IMR-90 (cell line): ENCODE results near the gene TRMT10A. TPM values are rescaled to one million over a fixed set of nuclear protein-coding genes. Genes with fewer than 3 reads are reported as not detected.

Experiments
- ATAC-seq: fragments of 200-7000 bp; cut with Tn5 transposase; 2 replicates; pipeline ENCODE4 v1.9.1; 2020; ENCODE audit warnings: low read depth, mild to moderate bottlenecking, moderate library complexity
- BruUV-seq: library from RNA; stranded (reverse); fragments of 400-500 nt; replicated peaks from 2 replicates; lab custom pipeline; 2021; lab: Mats Ljungman, UMichigan
- CTCF ChIA-PET: fragments of 300-600 bp; formaldehyde crosslinking; extraction: SDS; loops from one replicate; lab custom pipeline; 2021; ENCODE audit warnings: antibody characterized with exemption; lab: Yijun Ruan, JAX
- POLR2A ChIA-PET: fragments of 300-600 bp; sonication (Branson Sonifier 250); formaldehyde crosslinking; loops from one replicate; lab custom pipeline; 2022; ENCODE audit warnings: antibody characterized with exemption; ENCODE audit not compliant: unreplicated experiment; lab: Charles Lee
- DNase-seq: peaks from one replicate; pipeline ENCODE4 v3.0.0; 2013
- H2AFZ ChIP-seq: replicated peaks from 2 replicates; pipeline ENCODE3; 2013; ENCODE audit warnings: low read length, mild to moderate bottlenecking; ENCODE audit not compliant: poor library complexity
- H2AK5ac ChIP-seq: 2 replicates; pipeline ENCODE4 v1.6.1; 2013; ENCODE audit warnings: low read depth, low read length, inconsistent platforms
- H2AK9ac ChIP-seq: replicated peaks from 2 replicates; pipeline ENCODE3; 2013; ENCODE audit warnings: mild to moderate bottlenecking, low read depth, low read length, moderate library complexity; ENCODE audit not compliant: poor library complexity
- H2BK120ac ChIP-seq: 2 replicates; pipeline ENCODE4 v1.6.1; 2013; ENCODE audit warnings: low read depth, low read length, inconsistent platforms
- H2BK15ac ChIP-seq: 3 replicates; pipeline ENCODE4 v1.6.1; 2013; ENCODE audit warnings: low read depth, low read length, inconsistent platforms
- H2BK20ac ChIP-seq: 2 replicates; pipeline ENCODE4 v1.6.1; 2013; ENCODE audit warnings: low read depth, mild to moderate bottlenecking, inconsistent platforms, low read length, moderate library complexity
- H2BK5ac ChIP-seq: 2 replicates; pipeline ENCODE4 v1.6.1; 2013; ENCODE audit warnings: mild to moderate bottlenecking, low read depth, low read length, inconsistent platforms; ENCODE audit not compliant: poor library complexity, severe bottlenecking
- H3K14ac ChIP-seq: replicated peaks from 2 replicates; pipeline ENCODE4 v1.6.1; 2013; ENCODE audit warnings: low read depth, low read length, inconsistent platforms
- H3K18ac ChIP-seq: 2 replicates; pipeline ENCODE4 v1.6.1; 2013; ENCODE audit warnings: low read depth, low read length, control low read depth
- H3K23ac ChIP-seq: 2 replicates; pipeline ENCODE4 v1.6.1; 2013; ENCODE audit warnings: low read depth, low read length, inconsistent platforms
- H3K27ac ChIP-seq: 2 replicates; pipeline ENCODE4 v1.5.1; 2013; ENCODE audit warnings: mild to moderate bottlenecking, control low read depth, low read length; ENCODE audit not compliant: insufficient read depth
- H3K27me3 ChIP-seq: 2 replicates; pipeline ENCODE4 v1.6.1; 2013; ENCODE audit warnings: low read length; ENCODE audit not compliant: control insufficient read depth, insufficient read depth
- H3K36me3 ChIP-seq: 2 replicates; pipeline ENCODE4 v1.6.1; 2013; ENCODE audit warnings: low read length, mixed read lengths; ENCODE audit not compliant: control insufficient read depth, insufficient read depth
- H3K4ac ChIP-seq: 2 replicates; pipeline ENCODE4 v1.6.1; 2013; ENCODE audit warnings: low read depth, low read length, inconsistent platforms
- H3K4me1 ChIP-seq: 2 replicates; pipeline ENCODE4 v1.6.1; 2013; ENCODE audit warnings: low read length, mixed read lengths; ENCODE audit not compliant: control insufficient read depth, insufficient read depth
- H3K4me2 ChIP-seq: 2 replicates; pipeline ENCODE4 v1.6.1; 2013; ENCODE audit warnings: low read depth, mild to moderate bottlenecking, control low read depth, low read length, moderate library complexity
- H3K4me3 ChIP-seq: 2 replicates; pipeline ENCODE4 v1.5.1; 2013; ENCODE audit warnings: low read depth, mild to moderate bottlenecking, control low read depth, low read length, moderate library complexity; ENCODE audit not compliant: insufficient read depth
- H3K56ac ChIP-seq: 2 replicates; pipeline ENCODE4 v1.6.1; 2013; ENCODE audit warnings: low read length, inconsistent platforms; ENCODE audit not compliant: insufficient read depth; ENCODE audit errors: extremely low read depth
- H3K79me1 ChIP-seq, 2 experiments: 2 replicates each; pipeline ENCODE4 v1.6.1; 2013; ENCODE audit warnings: low read length in 2 of 2, inconsistent platforms in 1 of 2, low read depth in 1 of 2
- H3K9ac ChIP-seq: 2 replicates; pipeline ENCODE4 v1.6.1; 2013; ENCODE audit warnings: low read depth, low read length, control low read depth
- H3K9me1 ChIP-seq: 2 replicates; pipeline ENCODE4 v1.6.1; 2013; ENCODE audit warnings: low read length, inconsistent platforms; ENCODE audit not compliant: insufficient read depth
- H3K9me3 ChIP-seq: 2 replicates; pipeline ENCODE4 v1.6.1; 2013; ENCODE audit warnings: low read length; ENCODE audit not compliant: control insufficient read depth, insufficient read depth
- H4K20me1 ChIP-seq: 2 replicates; pipeline ENCODE4 v1.6.1; 2013; ENCODE audit warnings: low read length, inconsistent platforms; ENCODE audit not compliant: insufficient read depth
- H4K5ac ChIP-seq: 2 replicates; pipeline ENCODE4 v1.6.1; 2013; ENCODE audit warnings: mild to moderate bottlenecking, low read depth, low read length, control low read depth
- H4K8ac ChIP-seq, 2 experiments: 2 replicates each; pipeline ENCODE4 v1.6.1; 2013; ENCODE audit warnings: low read depth in 2 of 2, low read length in 2 of 2, control low read depth in 1 of 2, inconsistent platforms in 1 of 2
- H4K91ac ChIP-seq: 2 replicates; pipeline ENCODE4 v1.6.1; 2013; ENCODE audit warnings: low read depth, low read length, inconsistent platforms; ENCODE audit not compliant: insufficient read depth
- BHLHE40 ChIP-seq: fragments of 150-350 bp; IDR thresholded peaks from 2 replicates; pipeline ENCODE4 v1.6.1; 2016; ENCODE audit warnings: mild to moderate bottlenecking, low read depth, low read length
- CEBPB ChIP-seq: IDR thresholded peaks from 2 replicates; pipeline ENCODE4 v1.6.1; 2012; ENCODE audit warnings: low read depth, low read length, improper control_type of control experiment
- CHD1 ChIP-seq: IDR thresholded peaks from 2 replicates; pipeline ENCODE4 v1.6.1; 2012; ENCODE audit warnings: low read depth, low read length, improper control_type of control experiment
- CTCF ChIP-seq: conservative IDR thresholded peaks from 2 replicates; pipeline ENCODE4 v1.5.1; 2012; ENCODE audit warnings: mild to moderate bottlenecking, low read depth, low read length, improper control_type of control experiment
- ELK1 ChIP-seq: fragments of 150-350 bp; IDR thresholded peaks from 2 replicates; pipeline ENCODE4 v1.6.1; 2016; ENCODE audit warnings: low read depth, mild to moderate bottlenecking, low read length, moderate library complexity, borderline replicate concordance
- MAFK ChIP-seq: IDR thresholded peaks from 2 replicates; pipeline ENCODE4 v1.6.1; 2012; ENCODE audit warnings: low read depth, low read length, improper control_type of control experiment
- MAZ ChIP-seq: IDR thresholded peaks from 2 replicates; pipeline ENCODE4 v1.6.1; 2012; ENCODE audit warnings: low read depth, mild to moderate bottlenecking, low read length, improper control_type of control experiment, moderate library complexity, borderline replicate concordance
- MXI1 ChIP-seq: IDR thresholded peaks from 2 replicates; pipeline ENCODE4 v1.6.1; 2012; ENCODE audit warnings: low read depth, mild to moderate bottlenecking, low read length, moderate library complexity, borderline replicate concordance
- POLR2A ChIP-seq: IDR thresholded peaks from 2 replicates; pipeline ENCODE4 v1.6.1; 2012; ENCODE audit warnings: mild to moderate bottlenecking, low read depth, low read length
- RAD21 ChIP-seq: IDR thresholded peaks from 2 replicates; pipeline ENCODE4 v1.6.1; 2012; ENCODE audit warnings: low read length, improper control_type of control experiment
- RCOR1 ChIP-seq: IDR thresholded peaks from 2 replicates; pipeline ENCODE4 v1.6.1; 2012; ENCODE audit warnings: mild to moderate bottlenecking, low read length, improper control_type of control experiment; ENCODE audit not compliant: insufficient replicate concordance
- RFX5 ChIP-seq: IDR thresholded peaks from 2 replicates; pipeline ENCODE4 v1.8.0; 2012; ENCODE audit warnings: low read depth, mild to moderate bottlenecking, low read length, moderate library complexity
- SMC3 ChIP-seq: fragments of 150-350 bp; IDR thresholded peaks from 2 replicates; pipeline ENCODE4 v1.6.1; 2016; ENCODE audit warnings: low read depth, mild to moderate bottlenecking, antibody characterized with exemption, low read length, moderate library complexity
- USF2 ChIP-seq: fragments of 150-350 bp; IDR thresholded peaks from 2 replicates; pipeline ENCODE4 v1.6.1; 2017; ENCODE audit warnings: mild to moderate bottlenecking, antibody characterized with exemption, low read length, low read depth
- WGBS, 2 experiments: methylation state at CpG; one replicate each; pipeline versions ENCODE4 v1.1.5 to v1.1.7; 2013; ENCODE audit warnings: missing lambda C conversion rate in 2 of 2; ENCODE audit not compliant: insufficient read length in 1 of 2; ENCODE audit errors: extremely low coverage in 2 of 2; 5-methylcytosine and 5-hydroxymethylcytosine counted together
- dilution Hi-C: fragments of 300-500 bp; cut with HindIII; formaldehyde crosslinking; loops from one replicate; pipeline ENCODE4 v1.14.3; 2018; ENCODE audit warnings: low sequenced_read_pairs; ENCODE audit not compliant: unreplicated experiment
- in situ Hi-C: fragments of 300-500 bp; cut with MboI; formaldehyde crosslinking; loops from 3 replicates; pipeline ENCODE4 v1.14.3; 2019; ENCODE audit warnings: low sequenced_read_pairs, inconsistent platforms, mixed read lengths
- intact Hi-C: fragments of 100-400 bp; cut with micrococcal nuclease; formaldehyde crosslinking; loops from 2 replicates; pipeline ENCODE4 v1.10.0; 2022
- polyA plus RNA-seq, 3 experiments: library from polyadenylated mRNA; depleted of rRNA; stranded (reverse); fragments of >200 nt; gene quantifications; 2 replicates each; pipeline ENCODE4 v1.2.3, GENCODE V29; 2012; ENCODE audit warnings: low replicate concordance in 1 of 3
- total RNA-seq: library from RNA; depleted of rRNA; stranded (reverse); fragments of >200 nt; gene quantifications from 2 replicates; pipeline ENCODE4 v1.2.3, GENCODE V29; 2012

The TRMT10A gene
- total and polyA plus RNA-seq, 2 of the 4 experiments (the other 2 are of a cell fraction), result 3.8 to 4.3 TPM

GRCh38 chr4:99587803-99588202 lies 24.0 kb upstream of the TRMT10A start:
- POLR2A ChIA-PET, result no interaction called here
- Histone ChIP-seq H4K20me1 (no peaks in the 10 kb centered on the region), H2BK20ac (no peak overlapping the region), H4K91ac (no peak overlapping the region), H3K56ac (no peak overlapping the region), H2AK5ac (no peak overlapping the region), H2AFZ (no peak overlapping the region), H3K14ac (no peak overlapping the region), H2BK15ac (no peak overlapping the region), H3K4ac (no peak overlapping the region), H3K27ac (no peak overlapping the region), H3K9me3 (no peaks in the 10 kb centered on the region), H3K79me1 (no peaks in the 10 kb centered on the region), H2AK9ac (no peak overlapping the region), H3K4me2 (no peak overlapping the region), H3K9ac (no peak overlapping the region), H3K18ac (no peak overlapping the region), H4K5ac (no peak overlapping the region), H3K4me1 (no peaks in the 10 kb centered on the region), H2BK120ac (no peak overlapping the region), H3K23ac (no peak overlapping the region), H3K36me3 (no peaks in the 10 kb centered on the region), H3K9me1 (no peaks in the 10 kb centered on the region), H2BK5ac (no peak overlapping the region), H3K27me3 (no peaks in the 10 kb centered on the region), H3K4me3 (no peak overlapping the region), H4K8ac (no peak overlapping the region)
- in situ Hi-C loops (no loop called here), intact Hi-C loops (no loop called here), dilution Hi-C loops (no loop called here)
- TF ChIP-seq POLR2A (no peak), ELK1 (no peak), RFX5 (no peak), CEBPB (no peak), MAZ (no peak), RAD21 (no peak), CHD1 (no peak), MXI1 (no peak), RCOR1 (no peak), SMC3 (no peak), BHLHE40 (no peak), MAFK (no peak), CTCF (no peak), USF2 (no peak)
- BruUV-seq, result no TSS peak
- DNase-seq (no peak), ATAC-seq (no peak)
- WGBS, 2 experiments, result no CpG with 5 or more reads among the region's 1 CpG
- CTCF ChIA-PET, result no interaction called here
